OCI-LY1 (cell line): Measurements from ENCODE around the gene RFESD.

Source experiments
- H2AFZ ChIP-seq: fragments of 200-600 bp; sonication (generic), shearing (Covaris generic); 2 replicates; pipeline ENCODE4 v1.6.0; 2014; ENCODE audit warnings: antibody characterized with exemption, mild to moderate bottlenecking, low read length
- H3F3A ChIP-seq: fragments of 200-600 bp; sonication (generic), shearing (Covaris generic); 2 replicates; pipeline ENCODE4 v1.6.0; 2014; ENCODE audit warnings: mild to moderate bottlenecking, antibody characterized with exemption, low read length, moderate library complexity; ENCODE audit not compliant: insufficient read depth
- H3K27ac ChIP-seq: fragments of 200-600 bp; sonication (generic); 2 replicates; pipeline ENCODE4 v1.5.1; 2014; ENCODE audit warnings: low read length, mixed run types, mild to moderate bottlenecking, low read depth; ENCODE audit not compliant: poor library complexity, severe bottlenecking
- H3K27me3 ChIP-seq: fragments of 200-600 bp; sonication (generic); 2 replicates; pipeline ENCODE4 v1.6.0; 2014; ENCODE audit warnings: antibody characterized with exemption, mild to moderate bottlenecking, low read length, moderate library complexity; ENCODE audit not compliant: insufficient read depth
- H3K36me3 ChIP-seq: fragments of 200-600 bp; sonication (generic); 2 replicates; pipeline ENCODE4 v1.6.1; 2014; ENCODE audit warnings: mild to moderate bottlenecking, antibody characterized with exemption, low read length, moderate library complexity, mixed read lengths; ENCODE audit not compliant: insufficient read depth
- H3K4me1 ChIP-seq: fragments of 200-600 bp; sonication (generic); 2 replicates; pipeline ENCODE4 v1.5.1; 2014; ENCODE audit warnings: mild to moderate bottlenecking, low read length, moderate library complexity; ENCODE audit not compliant: insufficient read depth, severe bottlenecking
- H3K4me2 ChIP-seq: fragments of 200-600 bp; sonication (generic), shearing (Covaris generic); 2 replicates; pipeline ENCODE4 v1.6.1; 2014; ENCODE audit warnings: low read length
- H3K4me3 ChIP-seq: fragments of 200-600 bp; sonication (generic); 2 replicates; pipeline ENCODE4 v1.5.1; 2014; ENCODE audit warnings: low read length, low read depth, mild to moderate bottlenecking, mixed read lengths; ENCODE audit not compliant: poor library complexity, severe bottlenecking
- H3K79me2 ChIP-seq: fragments of 200-600 bp; shearing (Covaris generic); 2 replicates; pipeline ENCODE4 v1.6.1; 2016; ENCODE audit warnings: mixed run types, low read length, mixed read lengths; ENCODE audit not compliant: insufficient read depth
- H3K9ac ChIP-seq: fragments of 200-600 bp; sonication (generic), shearing (Covaris generic); 2 replicates; pipeline ENCODE4 v1.6.1; 2014; ENCODE audit warnings: mild to moderate bottlenecking, low read length, mixed read lengths
- H3K9me2 ChIP-seq: fragments of 200-600 bp; sonication (generic), shearing (Covaris generic); 2 replicates; pipeline ENCODE4 v1.6.1; 2014; ENCODE audit warnings: low read depth, mild to moderate bottlenecking, low read length, mixed read lengths
- H3K9me3 ChIP-seq: fragments of 200-600 bp; shearing (Covaris generic); 2 replicates; pipeline ENCODE4 v1.6.1; 2014; ENCODE audit warnings: low read length, mixed read lengths
- H4K20me1 ChIP-seq: fragments of 200-600 bp; sonication (generic), shearing (Covaris generic); 2 replicates; pipeline ENCODE4 v1.6.0; 2016; ENCODE audit warnings: mild to moderate bottlenecking, low read length; ENCODE audit not compliant: insufficient read depth
- EZH2 ChIP-seq: fragments of 200-600 bp; sonication (generic), shearing (Covaris generic); IDR thresholded peaks from 2 replicates; pipeline ENCODE4 v1.8.0; 2017; ENCODE audit warnings: borderline replicate concordance, mixed run types, mild to moderate bottlenecking, antibody characterized with exemption, low read length, moderate library complexity, mixed read lengths
- TF ChIP-seq, protein P1 (sequence below): fragments of 200-600 bp; sonication (generic), shearing (Covaris generic); IDR thresholded peaks from 2 replicates; pipeline ENCODE4 v1.5.1; 2017; ENCODE audit warnings: mild to moderate bottlenecking, antibody characterized with exemption, low read length, moderate library complexity, mixed read lengths

The RFESD gene

DNA sequence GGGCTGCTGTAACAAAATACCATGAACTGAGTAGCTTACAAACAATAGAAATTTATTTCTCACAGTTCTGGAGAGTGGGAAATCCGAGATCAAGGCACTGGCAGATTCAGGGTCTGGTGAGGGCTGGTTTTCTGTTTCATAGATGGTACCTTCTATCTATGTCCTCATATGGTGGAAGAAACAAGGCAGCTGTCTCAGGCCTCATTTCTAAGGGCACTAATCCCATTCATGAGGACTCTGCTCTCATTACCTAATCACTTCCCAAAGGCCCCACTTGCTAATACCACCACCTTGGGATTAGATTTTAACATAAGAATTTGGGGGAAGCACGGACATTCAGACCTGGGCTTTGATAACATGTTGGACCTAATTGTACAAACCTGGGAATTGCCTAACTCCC, 13.5 kb downstream of the RFESD start:
- Histone ChIP-seq H3F3A (no peaks in the 10 kb centered on the region), H3K9ac (no peak overlapping the region), H3K79me2 (no peaks in the 10 kb centered on the region), H3K4me1 (no peaks in the 10 kb centered on the region), H4K20me1 (no peaks in the 10 kb centered on the region), H2AFZ (no peak overlapping the region), H3K9me3 (no peaks in the 10 kb centered on the region), H3K4me2 (no peak overlapping the region), H3K27ac (no peak overlapping the region), H3K9me2 (no peaks in the 10 kb centered on the region), H3K27me3 (no peaks in the 10 kb centered on the region), H3K4me3 (no peak overlapping the region), H3K36me3 (no peaks in the 10 kb centered on the region)
- no peak for TF ChIP-seq EZH2
- TF ChIP-seq, protein P1, sequence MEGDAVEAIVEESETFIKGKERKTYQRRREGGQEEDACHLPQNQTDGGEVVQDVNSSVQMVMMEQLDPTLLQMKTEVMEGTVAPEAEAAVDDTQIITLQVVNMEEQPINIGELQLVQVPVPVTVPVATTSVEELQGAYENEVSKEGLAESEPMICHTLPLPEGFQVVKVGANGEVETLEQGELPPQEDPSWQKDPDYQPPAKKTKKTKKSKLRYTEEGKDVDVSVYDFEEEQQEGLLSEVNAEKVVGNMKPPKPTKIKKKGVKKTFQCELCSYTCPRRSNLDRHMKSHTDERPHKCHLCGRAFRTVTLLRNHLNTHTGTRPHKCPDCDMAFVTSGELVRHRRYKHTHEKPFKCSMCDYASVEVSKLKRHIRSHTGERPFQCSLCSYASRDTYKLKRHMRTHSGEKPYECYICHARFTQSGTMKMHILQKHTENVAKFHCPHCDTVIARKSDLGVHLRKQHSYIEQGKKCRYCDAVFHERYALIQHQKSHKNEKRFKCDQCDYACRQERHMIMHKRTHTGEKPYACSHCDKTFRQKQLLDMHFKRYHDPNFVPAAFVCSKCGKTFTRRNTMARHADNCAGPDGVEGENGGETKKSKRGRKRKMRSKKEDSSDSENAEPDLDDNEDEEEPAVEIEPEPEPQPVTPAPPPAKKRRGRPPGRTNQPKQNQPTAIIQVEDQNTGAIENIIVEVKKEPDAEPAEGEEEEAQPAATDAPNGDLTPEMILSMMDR = no peak

DNA sequence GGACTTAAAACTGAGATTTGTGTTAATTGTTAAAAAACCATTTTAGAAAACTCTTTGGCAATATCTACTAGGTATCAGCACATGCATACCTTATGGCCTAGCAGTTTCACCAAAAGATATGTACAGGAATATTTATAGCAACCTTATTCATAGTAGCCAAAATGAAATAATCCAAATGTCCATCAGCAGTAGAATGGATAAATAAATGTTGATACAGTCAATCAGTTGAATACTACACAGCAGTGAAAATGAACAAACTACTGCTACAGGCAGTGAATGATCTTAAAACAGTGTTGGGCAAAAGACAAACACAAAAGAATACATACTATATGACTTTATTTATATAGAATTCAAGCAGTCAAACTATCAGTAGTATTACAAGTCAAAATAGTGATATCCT, 16.4 kb downstream of the RFESD start:
- no peaks in the 10 kb centered on the region for H4K20me1 ChIP-seq
- no peak overlapping the region for H2AFZ ChIP-seq
- no peaks in the 10 kb centered on the region for H3F3A ChIP-seq
- TF ChIP-seq, protein P1 = no peak
- no peak for TF ChIP-seq EZH2
- no peak overlapping the region for H3K27ac ChIP-seq
- no peaks in the 10 kb centered on the region for H3K4me1 ChIP-seq
- no peak overlapping the region for H3K4me3 ChIP-seq
- H3K36me3 ChIP-seq = no peaks in the 10 kb centered on the region
- H3K4me2 ChIP-seq = no peak overlapping the region
- no peaks in the 10 kb centered on the region for H3K9me2 ChIP-seq
- no peaks in the 10 kb centered on the region for H3K9me3 ChIP-seq
- H3K9ac ChIP-seq = no peak overlapping the region
- H3K27me3 ChIP-seq = no peaks in the 10 kb centered on the region
- no peaks in the 10 kb centered on the region for H3K79me2 ChIP-seq

DNA sequence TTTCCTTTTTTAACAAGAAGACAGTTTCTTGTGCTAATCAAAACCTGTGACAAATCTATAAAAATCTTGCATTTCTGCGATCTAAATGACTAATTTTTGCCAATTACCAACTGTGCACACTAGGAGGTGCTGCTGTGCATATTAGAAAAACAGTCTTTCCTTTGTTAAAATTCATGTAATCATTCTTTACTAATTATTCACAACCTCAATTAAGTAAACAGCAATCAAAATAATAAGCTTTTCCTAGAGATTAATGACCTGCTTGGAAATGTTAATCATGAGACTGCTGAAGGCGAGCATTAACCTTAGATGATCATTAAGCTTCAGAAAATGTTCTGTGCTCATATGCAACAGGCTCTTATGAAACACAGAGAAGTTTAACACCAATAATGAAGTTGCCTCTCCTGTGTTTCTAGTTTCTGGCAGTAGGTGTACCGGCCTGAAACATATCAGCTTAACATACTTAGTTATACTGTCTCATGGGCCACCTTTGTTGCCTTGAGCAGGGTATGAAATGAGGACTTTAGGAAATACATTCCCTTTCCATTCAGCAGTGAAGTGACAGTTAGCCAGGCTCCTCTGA, 17.7 kb downstream of the RFESD start:
- no peak for TF ChIP-seq EZH2
- TF ChIP-seq, protein P1 = peak; percentile 84
- Histone ChIP-seq H3K4me2 (no peak overlapping the region), H3K9me2 (no peaks in the 10 kb centered on the region), H3K9me3 (no peaks in the 10 kb centered on the region), H3K4me3 (no peak overlapping the region), H3K79me2 (no peaks in the 10 kb centered on the region), H3F3A (no peaks in the 10 kb centered on the region), H3K27me3 (no peaks in the 10 kb centered on the region), H3K9ac (no peak overlapping the region), H3K36me3 (no peaks in the 10 kb centered on the region), H3K4me1 (no peaks in the 10 kb centered on the region), H2AFZ (no peak overlapping the region), H4K20me1 (no peaks in the 10 kb centered on the region), H3K27ac (no peak overlapping the region)
